Measurements from ENCODE around the gene TRPM2. TPM values are rescaled to one million over a fixed set of nuclear protein-coding genes. Genes with fewer than 3 reads are reported as not detected.
A peak's percentile ranks its signal among the peaks of the same experiment; 100 is the strongest.

The TRPM2 gene
- total RNA-seq, 1 donor: 0.36 TPM

GRCh38 chr21:44354775-44355771, 1.7 kb downstream of the TRPM2 start:
- H3K4me2 ChIP-seq (ENCODE audit: insufficient read depth, low read length): no peak overlapping the region
- no peaks in the 10 kb centered on the region for H4K20me1 ChIP-seq (ENCODE audit: insufficient read depth, low read length)
- H3K4me1 ChIP-seq (ENCODE audit: insufficient read depth, low read length): no peaks in the 10 kb centered on the region
- no peak overlapping the region for H3K4me3 ChIP-seq (ENCODE audit: insufficient read depth, low read length)
- no peak overlapping the region for H2AFZ ChIP-seq (ENCODE audit: low read length)
- H3K27me3 ChIP-seq (ENCODE audit: insufficient read depth, low read length): peaks cover 11% of the 10 kb centered on the region
- H3K79me2 ChIP-seq (ENCODE audit: insufficient read depth, low read length): no peaks in the 10 kb centered on the region
- H3K27ac ChIP-seq (ENCODE audit: low read depth, low read length): no peak overlapping the region
- H3K9me3 ChIP-seq (ENCODE audit: low read depth, low read length): no peaks in the 10 kb centered on the region
- peak; percentile 81 for DNase-seq (ENCODE audit: insufficient read length, low spot score, missing footprints)
- no peaks in the 10 kb centered on the region for H3K36me3 ChIP-seq (ENCODE audit: insufficient read depth, low read length)
- TF ChIP-seq CTCF (IDR thresholded peaks at IDR 0.05; ENCODE audit: extremely low read depth, low read depth, low read length): no peak

- no peak overlapping the region for H2AFZ ChIP-seq (ENCODE audit: low read length)
- no peaks in the 10 kb centered on the region for H3K79me2 ChIP-seq (ENCODE audit: insufficient read depth, low read length)
- H3K4me2 ChIP-seq (ENCODE audit: insufficient read depth, low read length): no peak overlapping the region
- no peak overlapping the region for H3K4me3 ChIP-seq (ENCODE audit: insufficient read depth, low read length)
- H3K27me3 ChIP-seq (ENCODE audit: insufficient read depth, low read length): peaks cover 7% of the 10 kb centered on the region
- DNase-seq (ENCODE audit: insufficient read length, low spot score, missing footprints): peak; percentile 13
- no peaks in the 10 kb centered on the region for H3K9me3 ChIP-seq (ENCODE audit: low read depth, low read length)
- TF ChIP-seq CTCF (IDR thresholded peaks at IDR 0.05; ENCODE audit: extremely low read depth, low read depth, low read length): no peak
- no peaks in the 10 kb centered on the region for H3K36me3 ChIP-seq (ENCODE audit: insufficient read depth, low read length)
- no peak overlapping the region for H3K27ac ChIP-seq (ENCODE audit: low read depth, low read length)
- H4K20me1 ChIP-seq (ENCODE audit: insufficient read depth, low read length): no peaks in the 10 kb centered on the region
- no peaks in the 10 kb centered on the region for H3K4me1 ChIP-seq (ENCODE audit: insufficient read depth, low read length)
Measured at GRCh38 chr21:44356160-44356559, 2.7 kb downstream of the TRPM2 start.

- Histone ChIP-seq H3K27ac (ENCODE audit: low read depth, low read length) (no peak overlapping the region), H2AFZ (ENCODE audit: low read length) (no peak overlapping the region), H4K20me1 (ENCODE audit: insufficient read depth, low read length) (no peaks in the 10 kb centered on the region), H3K4me1 (ENCODE audit: insufficient read depth, low read length) (no peaks in the 10 kb centered on the region), H3K79me2 (ENCODE audit: insufficient read depth, low read length) (no peaks in the 10 kb centered on the region), H3K9me3 (ENCODE audit: low read depth, low read length) (no peaks in the 10 kb centered on the region), H3K4me3 (ENCODE audit: insufficient read depth, low read length) (no peak overlapping the region), H3K4me2 (ENCODE audit: insufficient read depth, low read length) (no peak overlapping the region), H3K36me3 (ENCODE audit: insufficient read depth, low read length) (no peaks in the 10 kb centered on the region), H3K27me3 (ENCODE audit: insufficient read depth, low read length) (peaks cover 2% of the 10 kb centered on the region)
- TF ChIP-seq CTCF (IDR thresholded peaks at IDR 0.05; ENCODE audit: extremely low read depth, low read depth, low read length): no peak
- peak; percentile 41 for DNase-seq (ENCODE audit: insufficient read length, low spot score, missing footprints)
Measured at GRCh38 chr21:44356636-44357035, 3.2 kb downstream of the TRPM2 start.

- Histone ChIP-seq H3K9me3 (ENCODE audit: low read depth, low read length) (no peaks in the 10 kb centered on the region), H3K27ac (ENCODE audit: low read depth, low read length) (no peak overlapping the region), H3K4me2 (ENCODE audit: insufficient read depth, low read length) (no peak overlapping the region), H4K20me1 (ENCODE audit: insufficient read depth, low read length) (no peaks in the 10 kb centered on the region), H3K4me3 (ENCODE audit: insufficient read depth, low read length) (no peak overlapping the region), H3K27me3 (ENCODE audit: insufficient read depth, low read length) (no peaks in the 10 kb centered on the region), H3K79me2 (ENCODE audit: insufficient read depth, low read length) (no peaks in the 10 kb centered on the region), H3K36me3 (ENCODE audit: insufficient read depth, low read length) (no peaks in the 10 kb centered on the region), H2AFZ (ENCODE audit: low read length) (no peak overlapping the region), H3K4me1 (ENCODE audit: insufficient read depth, low read length) (no peaks in the 10 kb centered on the region)
- DNase-seq (ENCODE audit: insufficient read length, low spot score, missing footprints): peak; percentile 52
- no peak for TF ChIP-seq CTCF (IDR thresholded peaks at IDR 0.05; ENCODE audit: extremely low read depth, low read depth, low read length)
Measured at GRCh38 chr21:44357064-44357837, 3.8 kb downstream of the TRPM2 start.

All from osteoblast (primary cell).